Liver (tissue), 9 donors: ENCODE measurements around the gene CLEC1B. TPM values are rescaled to one million over a fixed set of nuclear protein-coding genes. Genes with fewer than 3 reads are reported as not detected.

Experiments used
- DNase-seq: peaks from one replicate; pipeline ENCODE4 v3.0.0-alpha.2; 2017; ENCODE audit warnings: low spot score
- H3K27ac ChIP-seq, 2 donors: one replicate each; pipeline ENCODE4 v1.7.0; 2013; ENCODE audit warnings: inconsistent platforms in 2 of 2, low read length in 2 of 2, control low read depth in 1 of 2, low read depth in 1 of 2, mild to moderate bottlenecking in 1 of 2
- H3K27me3 ChIP-seq, 4 donors: one replicate each; pipeline versions ENCODE4 v1.6.1 to v1.7.0; 2013; ENCODE audit warnings: low read length in 3 of 4, inconsistent platforms in 1 of 4, mild to moderate bottlenecking in 1 of 4, moderate library complexity in 1 of 4; ENCODE audit not compliant: control insufficient read depth in 4 of 4, insufficient read depth in 4 of 4
- H3K36me3 ChIP-seq, 4 donors: one replicate each; pipeline versions ENCODE4 v1.6.1 to v1.7.0; 2013; ENCODE audit warnings: low read length in 3 of 4, mild to moderate bottlenecking in 3 of 4, low read depth in 1 of 4, moderate library complexity in 1 of 4; ENCODE audit not compliant: control insufficient read depth in 4 of 4, insufficient read depth in 3 of 4
- H3K4me1 ChIP-seq, 4 donors: one replicate each; pipeline versions ENCODE4 v1.6.1 to v1.7.0; 2013; ENCODE audit warnings: low read length in 3 of 4, mild to moderate bottlenecking in 3 of 4, moderate library complexity in 1 of 4; ENCODE audit not compliant: control insufficient read depth in 4 of 4, insufficient read depth in 4 of 4
- H3K4me3 ChIP-seq, 3 donors: one replicate each; pipeline versions ENCODE4 v1.6.1 to v1.7.0; 2013; ENCODE audit warnings: low read length in 3 of 3, control low read depth in 1 of 3, low read depth in 1 of 3, mild to moderate bottlenecking in 1 of 3
- H3K9ac ChIP-seq, 2 donors: one replicate each; pipeline ENCODE4 v1.7.0; 2013; ENCODE audit warnings: low read length in 2 of 2, mild to moderate bottlenecking in 2 of 2, moderate library complexity in 2 of 2, control low read depth in 1 of 2, low read depth in 1 of 2
- H3K9me3 ChIP-seq, 4 donors: one replicate each; pipeline versions ENCODE4 v1.6.1 to v1.7.0; 2013; ENCODE audit warnings: low read length in 3 of 4; ENCODE audit not compliant: control insufficient read depth in 4 of 4
- CTCF ChIP-seq: fragments of 150-350 bp; IDR thresholded peaks from 2 replicates; pipeline ENCODE4 v1.5.1; 2017; ENCODE audit warnings: improper control_type of control experiment, low read depth, low read length; ENCODE audit not compliant: missing input control
- EGR1 ChIP-seq, 2 donors: IDR thresholded peaks; 2 replicates each; pipeline ENCODE4 v1.6.1; 2016 to 2018; ENCODE audit warnings: antibody characterized with exemption in 2 of 2, low read depth in 2 of 2
- FOXA1 ChIP-seq: IDR thresholded peaks from 2 replicates; pipeline ENCODE4 v1.6.1; 2016; ENCODE audit warnings: antibody characterized with exemption
- FOXA2 ChIP-seq: IDR thresholded peaks from 2 replicates; pipeline ENCODE4 v1.6.1; 2016; ENCODE audit warnings: antibody characterized with exemption
- GABPA ChIP-seq, 2 donors: IDR thresholded peaks in 1 of 2; conservative IDR thresholded peaks in 1 of 2; 2 replicates each; pipeline ENCODE4 v1.6.1; 2016; ENCODE audit warnings: antibody characterized with exemption in 2 of 2, mild to moderate bottlenecking in 1 of 2, moderate library complexity in 1 of 2
- HNF4A ChIP-seq, 2 donors: conservative IDR thresholded peaks; 2 replicates each; pipeline ENCODE4 v1.6.1; 2016; ENCODE audit warnings: antibody characterized with exemption in 2 of 2, mild to moderate bottlenecking in 2 of 2
- HNF4G ChIP-seq: IDR thresholded peaks from 2 replicates; pipeline ENCODE4 v1.6.1; 2016; ENCODE audit warnings: antibody characterized with exemption
- JUND ChIP-seq, 2 donors: IDR thresholded peaks; 2 replicates each; pipeline ENCODE4 v1.6.1; 2016; ENCODE audit warnings: antibody characterized with exemption in 2 of 2
- NR2F2 ChIP-seq: IDR thresholded peaks from 2 replicates; pipeline ENCODE4 v1.6.1; 2016; ENCODE audit warnings: antibody characterized with exemption
- RAD21 ChIP-seq, 2 donors: IDR thresholded peaks; 2 replicates each; pipeline ENCODE4 v1.6.1; 2016; ENCODE audit warnings: antibody characterized with exemption in 2 of 2, mild to moderate bottlenecking in 2 of 2
- RXRA ChIP-seq, 2 donors: IDR thresholded peaks; 2 replicates each; pipeline ENCODE4 v1.6.1; 2017 to 2018; ENCODE audit warnings: antibody characterized with exemption in 2 of 2, mild to moderate bottlenecking in 1 of 2
- SP1 ChIP-seq: IDR thresholded peaks from 2 replicates; pipeline ENCODE4 v1.6.1; 2018; ENCODE audit warnings: antibody characterized with exemption, mild to moderate bottlenecking
- TAF1 ChIP-seq: conservative IDR thresholded peaks from 2 replicates; pipeline ENCODE4 v1.6.1; 2016; ENCODE audit warnings: antibody characterized with exemption, mild to moderate bottlenecking
- YY1 ChIP-seq: IDR thresholded peaks from 2 replicates; pipeline ENCODE4 v1.6.1; 2016; ENCODE audit warnings: antibody characterized with exemption, mild to moderate bottlenecking
- WGBS: extraction: QIAGEN DNeasy Blood & Tissue Kit; methylation state at CpG from one replicate; pipeline ENCODE4 v1.1.7; 2013; 5-methylcytosine and 5-hydroxymethylcytosine counted together
- polyA plus RNA-seq, 2 donors: library from polyadenylated mRNA; stranded (reverse) in 1 of 2; unstranded in 1 of 2; fragments of 200-250 nt in 1 of 2; fragments of >200 nt in 1 of 2; fragmentation: Nextera tagmentation in 1 of 2; extraction: Ambion mirVana in 1 of 2; gene quantifications; one replicate each; pipeline versions ENCODE4 v1.2.1 to v1.2.3, GENCODE V29; 2013 to 2015
- total RNA-seq, 2 donors: library from RNA; depleted of rRNA; stranded (reverse); fragments of >200 nt; gene quantifications; one replicate each; pipeline ENCODE4 v1.2.3, GENCODE V29; 2014
- TF ChIP-seq, protein P1 (sequence below): IDR thresholded peaks from 2 replicates; pipeline ENCODE4 v1.6.1; 2016; ENCODE audit warnings: antibody characterized with exemption
- TF ChIP-seq, protein P2 (sequence below): IDR thresholded peaks from 2 replicates; pipeline ENCODE4 v1.6.1; 2016; ENCODE audit warnings: antibody characterized with exemption, mild to moderate bottlenecking
- TF ChIP-seq, protein P3 (sequence below): IDR thresholded peaks from 2 replicates; pipeline ENCODE4 v1.6.1; 2016; ENCODE audit warnings: antibody characterized with exemption
- donor health status: healthy.
- donor health status: healthy.
- donor health status: healthy.
- donor health status: healthy.
- donor health status: healthy.

Gene CLEC1B
- total and polyA plus RNA-seq, 4 donors = 28.0 to 36.4 (median 31.5) TPM

DNA sequence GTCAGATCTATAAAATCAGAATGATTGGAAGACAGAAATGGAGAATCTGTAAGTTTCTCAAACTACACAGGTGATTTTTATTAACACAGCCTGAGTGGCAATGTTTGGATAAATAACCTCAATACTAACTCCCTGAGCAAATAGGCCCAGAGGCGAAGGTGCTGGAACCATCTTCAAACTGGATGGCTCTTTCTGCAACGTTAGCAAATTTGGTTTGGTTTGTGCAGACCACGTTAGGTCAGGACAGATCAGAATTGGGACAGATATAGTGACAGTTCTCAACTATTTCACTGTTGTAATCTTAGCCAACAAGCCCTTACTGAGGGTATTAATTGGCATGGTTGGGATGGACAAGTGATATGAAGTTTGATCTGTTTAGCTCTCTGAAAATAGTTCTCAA lies 22.4 kb upstream of the CLEC1B start:
- Histone ChIP-seq H3K9ac (no peak overlapping the region), H3K4me3 (no peak overlapping the region), H3K36me3 (no peaks in the 10 kb centered on the region), H3K27me3 (no peaks in the 10 kb centered on the region), H3K9me3 (no peaks in the 10 kb centered on the region), H3K4me1 (no peaks in the 10 kb centered on the region), H3K27ac (no peak overlapping the region)
- no peak for DNase-seq
- 81% methylated on average over 3 of the region's 3 CpGs for WGBS
- TF ChIP-seq YY1 = no peak
- TF ChIP-seq NR2F2 = no peak
- TF ChIP-seq RXRA (IDR thresholded peaks at IDR 0.05) = no peak
- TF ChIP-seq JUND (IDR thresholded peaks at IDR 0.05) = no peak
- TF ChIP-seq CTCF = no peak
- TF ChIP-seq, protein P1, sequence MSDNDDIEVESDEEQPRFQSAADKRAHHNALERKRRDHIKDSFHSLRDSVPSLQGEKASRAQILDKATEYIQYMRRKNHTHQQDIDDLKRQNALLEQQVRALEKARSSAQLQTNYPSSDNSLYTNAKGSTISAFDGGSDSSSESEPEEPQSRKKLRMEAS = no peak

- TF ChIP-seq TAF1 (no peak), RAD21 (IDR thresholded peaks at IDR 0.05) (no peak), GABPA (IDR thresholded peaks at IDR 0.05 in 1 of 2, conservative IDR thresholded peaks at IDR 0.05 in 1 of 2) (no peak), HNF4G (no peak), JUND (IDR thresholded peaks at IDR 0.05) (no peak), RXRA (IDR thresholded peaks at IDR 0.05) (no peak), EGR1 (IDR thresholded peaks at IDR 0.05; ENCODE audit: low read depth in 2 of 2) (no peak), CTCF (no peak), YY1 (no peak), SP1 (no peak), FOXA1 (no peak), NR2F2 (no peak), FOXA2 (no peak), HNF4A (conservative IDR thresholded peaks at IDR 0.05) (no peak)
- TF ChIP-seq, protein P2, sequence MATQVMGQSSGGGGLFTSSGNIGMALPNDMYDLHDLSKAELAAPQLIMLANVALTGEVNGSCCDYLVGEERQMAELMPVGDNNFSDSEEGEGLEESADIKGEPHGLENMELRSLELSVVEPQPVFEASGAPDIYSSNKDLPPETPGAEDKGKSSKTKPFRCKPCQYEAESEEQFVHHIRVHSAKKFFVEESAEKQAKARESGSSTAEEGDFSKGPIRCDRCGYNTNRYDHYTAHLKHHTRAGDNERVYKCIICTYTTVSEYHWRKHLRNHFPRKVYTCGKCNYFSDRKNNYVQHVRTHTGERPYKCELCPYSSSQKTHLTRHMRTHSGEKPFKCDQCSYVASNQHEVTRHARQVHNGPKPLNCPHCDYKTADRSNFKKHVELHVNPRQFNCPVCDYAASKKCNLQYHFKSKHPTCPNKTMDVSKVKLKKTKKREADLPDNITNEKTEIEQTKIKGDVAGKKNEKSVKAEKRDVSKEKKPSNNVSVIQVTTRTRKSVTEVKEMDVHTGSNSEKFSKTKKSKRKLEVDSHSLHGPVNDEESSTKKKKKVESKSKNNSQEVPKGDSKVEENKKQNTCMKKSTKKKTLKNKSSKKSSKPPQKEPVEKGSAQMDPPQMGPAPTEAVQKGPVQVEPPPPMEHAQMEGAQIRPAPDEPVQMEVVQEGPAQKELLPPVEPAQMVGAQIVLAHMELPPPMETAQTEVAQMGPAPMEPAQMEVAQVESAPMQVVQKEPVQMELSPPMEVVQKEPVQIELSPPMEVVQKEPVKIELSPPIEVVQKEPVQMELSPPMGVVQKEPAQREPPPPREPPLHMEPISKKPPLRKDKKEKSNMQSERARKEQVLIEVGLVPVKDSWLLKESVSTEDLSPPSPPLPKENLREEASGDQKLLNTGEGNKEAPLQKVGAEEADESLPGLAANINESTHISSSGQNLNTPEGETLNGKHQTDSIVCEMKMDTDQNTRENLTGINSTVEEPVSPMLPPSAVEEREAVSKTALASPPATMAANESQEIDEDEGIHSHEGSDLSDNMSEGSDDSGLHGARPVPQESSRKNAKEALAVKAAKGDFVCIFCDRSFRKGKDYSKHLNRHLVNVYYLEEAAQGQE = no peak
- TF ChIP-seq, protein P1 = no peak
- TF ChIP-seq, protein P3, sequence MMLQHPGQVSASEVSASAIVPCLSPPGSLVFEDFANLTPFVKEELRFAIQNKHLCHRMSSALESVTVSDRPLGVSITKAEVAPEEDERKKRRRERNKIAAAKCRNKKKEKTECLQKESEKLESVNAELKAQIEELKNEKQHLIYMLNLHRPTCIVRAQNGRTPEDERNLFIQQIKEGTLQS = no peak
- no peaks in the 10 kb centered on the region for H3K9me3 ChIP-seq
- DNase-seq = no peak
- 76% methylated on average over 5 of the region's 5 CpGs for WGBS
- H3K27me3 ChIP-seq = no peaks in the 10 kb centered on the region
- no peak overlapping the region for H3K27ac ChIP-seq
- no peak overlapping the region for H3K9ac ChIP-seq
- no peaks in the 10 kb centered on the region for H3K36me3 ChIP-seq
- H3K4me1 ChIP-seq = no peaks in the 10 kb centered on the region
- H3K4me3 ChIP-seq = no peak overlapping the region
Measured at GRCh38 chr12:10018386-10018785, 19.5 kb upstream of the CLEC1B start.
